Stimulated activated CD8-positive, alpha-beta memory T cell treated with anti-CD3 and anti-CD28 coated beads, Interleukin-2, amount 100 ng/mL, for 48 hours (primary cell): ENCODE data around the gene MPHOSPH9.

Source experiments
- DNase-seq, 2 donors: peaks; one replicate each; pipeline ENCODE4 v3.0.0-alpha.2; 2020; ENCODE audit warnings: low read depth in 2 of 2

MPHOSPH9 gene

DNA sequence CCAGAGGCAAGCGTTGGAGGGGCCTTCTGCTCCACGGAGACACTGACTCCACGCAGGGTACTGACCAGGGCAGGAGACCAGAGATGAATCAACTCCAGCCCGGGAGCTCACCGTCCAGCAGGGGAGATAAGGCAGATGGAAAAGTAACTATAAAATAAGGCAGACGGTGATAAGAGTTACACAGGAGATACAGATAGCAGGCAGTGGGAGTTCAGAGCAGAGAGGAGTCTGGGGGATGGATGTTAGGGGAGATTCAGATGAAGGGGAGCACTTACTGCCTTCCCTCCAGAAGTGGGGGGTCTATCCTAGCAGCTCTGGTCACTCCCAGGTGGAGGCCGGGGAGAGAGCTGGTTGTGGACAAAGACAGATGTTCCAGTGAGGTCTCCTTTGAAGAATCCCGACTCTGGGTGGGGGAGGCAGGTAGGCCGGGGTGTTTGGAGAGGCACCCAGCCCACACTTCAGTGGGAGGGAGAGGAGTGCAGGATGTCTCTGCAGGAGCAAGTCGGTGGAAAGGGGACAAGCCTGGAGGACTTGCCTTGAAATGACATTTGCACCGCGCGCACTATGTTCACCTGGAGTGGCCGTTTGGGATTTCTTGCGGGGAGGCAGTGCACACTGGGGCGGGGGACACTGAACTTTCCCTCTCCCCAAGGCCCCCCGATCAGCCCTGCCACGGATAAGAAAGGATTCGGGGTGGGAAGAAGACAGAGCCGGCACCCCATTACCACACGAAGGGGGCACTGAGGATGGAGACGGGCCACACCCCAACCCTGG is 83.3 kb downstream of the MPHOSPH9 start:
- DNase-seq = no peak

DNA sequence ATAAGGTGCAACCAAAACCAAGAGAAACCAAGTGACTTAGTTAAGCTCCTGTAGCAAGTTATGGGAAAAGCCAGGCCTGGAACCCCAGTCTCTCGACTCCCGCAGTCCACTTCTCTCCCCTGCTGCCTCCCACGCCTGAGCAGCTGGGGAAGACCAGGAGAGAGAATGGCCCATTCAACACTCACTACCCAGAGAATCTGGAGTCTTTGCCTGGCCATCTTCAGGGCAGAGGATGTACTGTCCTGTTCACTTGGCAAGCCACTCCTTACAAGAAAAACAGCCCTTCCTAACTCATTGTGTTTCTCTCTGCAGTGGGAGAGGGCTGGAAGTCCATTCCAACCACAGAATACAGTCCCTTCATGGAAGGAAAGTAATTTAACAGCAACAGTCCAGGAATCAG is 83.9 kb downstream of the MPHOSPH9 start:
- no peak for DNase-seq

DNA sequence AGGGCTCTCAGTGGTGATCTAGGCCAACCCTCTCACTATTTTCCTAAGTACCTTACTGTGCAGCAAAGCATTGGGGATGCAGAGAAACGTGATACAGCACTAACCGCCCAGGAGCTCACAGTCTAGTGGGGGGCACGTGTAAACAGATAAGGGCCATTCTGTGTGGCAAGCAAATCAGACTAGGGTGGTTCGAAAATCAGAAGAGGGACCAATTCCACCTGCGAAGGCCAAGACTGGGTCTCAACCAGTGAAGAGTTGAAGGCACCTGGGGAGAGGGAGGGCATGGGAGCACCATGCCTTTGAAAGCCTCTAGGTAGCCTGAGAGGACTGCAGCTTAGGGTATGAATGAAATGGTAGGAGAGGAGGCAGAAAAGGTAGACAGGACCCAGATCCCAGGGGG is 84.3 kb downstream of the MPHOSPH9 start:
- DNase-seq = no peak

DNA sequence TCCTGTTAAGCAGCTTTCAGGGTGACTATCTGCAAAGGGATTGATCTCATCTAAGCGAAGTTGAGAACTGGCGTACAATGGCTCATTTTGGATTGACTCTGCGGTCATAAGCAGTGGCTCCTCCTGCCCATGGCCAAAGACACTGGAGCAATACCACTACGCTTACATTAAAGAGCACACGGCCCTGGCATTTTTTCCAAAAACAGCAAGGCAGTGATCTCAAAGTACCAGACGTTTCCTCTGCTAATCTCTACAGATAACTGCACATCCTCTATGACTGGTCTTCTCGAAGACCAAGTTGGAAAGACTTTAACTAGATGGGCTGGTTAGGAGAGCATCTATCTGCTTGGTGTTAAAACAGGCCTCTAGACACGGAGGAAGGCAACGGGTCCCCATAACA is 84.7 kb downstream of the MPHOSPH9 start:
- DNase-seq = no peak

DNA sequence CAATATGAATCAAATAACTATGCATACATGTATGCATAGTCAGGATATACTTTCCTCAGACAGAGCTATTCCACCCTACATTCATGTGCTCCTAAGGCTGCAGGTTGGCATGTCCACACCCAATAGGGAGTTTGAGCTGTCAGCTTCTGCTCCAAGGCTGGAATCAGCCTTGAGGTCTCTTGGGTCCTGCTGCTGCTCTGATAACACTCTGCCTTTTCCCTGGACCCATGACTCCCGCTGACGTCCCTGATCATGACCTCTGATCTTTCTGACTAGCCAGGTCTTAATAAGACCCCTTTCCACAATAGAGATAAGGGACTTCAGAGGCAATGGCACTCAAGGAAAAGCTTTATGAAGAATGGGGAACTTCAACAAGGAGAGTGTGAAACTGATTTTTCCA is 87.7 kb downstream of the MPHOSPH9 start:
- DNase-seq = no peak

DNA sequence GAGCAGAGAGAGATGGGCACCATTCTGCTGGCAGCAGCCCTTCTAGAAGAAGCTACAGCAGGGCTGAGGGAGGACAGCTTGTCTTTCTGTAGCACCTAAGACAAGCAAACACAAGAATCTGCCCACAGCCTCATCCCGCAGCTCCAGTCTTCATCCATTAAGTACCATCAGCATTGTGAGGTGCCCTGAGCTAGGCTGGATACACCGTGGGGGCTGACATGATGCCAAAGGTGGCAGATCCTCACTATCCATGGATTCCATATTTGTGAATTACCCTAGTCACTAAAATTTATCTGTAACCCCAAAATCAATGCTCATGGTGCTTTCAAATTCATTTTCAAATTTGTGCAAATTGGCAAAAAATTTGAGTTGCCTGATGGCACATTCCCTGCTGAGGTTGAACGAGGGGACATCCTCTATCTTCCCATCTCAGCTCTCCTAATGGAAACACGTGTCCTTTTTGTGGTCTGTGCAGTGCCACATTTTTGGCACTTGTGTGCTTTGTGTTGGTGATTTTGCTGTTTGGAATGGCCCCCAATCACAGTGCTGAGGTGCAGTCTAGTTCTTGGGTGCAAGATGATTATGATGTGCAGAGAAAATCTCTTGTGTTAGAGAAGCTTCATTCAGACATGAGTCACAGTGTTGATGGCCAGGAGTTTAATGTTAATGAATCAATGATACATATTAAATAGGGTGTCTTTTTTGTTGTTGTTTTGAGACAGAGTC is 89.0 kb downstream of the MPHOSPH9 start:
- no peak for DNase-seq

DNA sequence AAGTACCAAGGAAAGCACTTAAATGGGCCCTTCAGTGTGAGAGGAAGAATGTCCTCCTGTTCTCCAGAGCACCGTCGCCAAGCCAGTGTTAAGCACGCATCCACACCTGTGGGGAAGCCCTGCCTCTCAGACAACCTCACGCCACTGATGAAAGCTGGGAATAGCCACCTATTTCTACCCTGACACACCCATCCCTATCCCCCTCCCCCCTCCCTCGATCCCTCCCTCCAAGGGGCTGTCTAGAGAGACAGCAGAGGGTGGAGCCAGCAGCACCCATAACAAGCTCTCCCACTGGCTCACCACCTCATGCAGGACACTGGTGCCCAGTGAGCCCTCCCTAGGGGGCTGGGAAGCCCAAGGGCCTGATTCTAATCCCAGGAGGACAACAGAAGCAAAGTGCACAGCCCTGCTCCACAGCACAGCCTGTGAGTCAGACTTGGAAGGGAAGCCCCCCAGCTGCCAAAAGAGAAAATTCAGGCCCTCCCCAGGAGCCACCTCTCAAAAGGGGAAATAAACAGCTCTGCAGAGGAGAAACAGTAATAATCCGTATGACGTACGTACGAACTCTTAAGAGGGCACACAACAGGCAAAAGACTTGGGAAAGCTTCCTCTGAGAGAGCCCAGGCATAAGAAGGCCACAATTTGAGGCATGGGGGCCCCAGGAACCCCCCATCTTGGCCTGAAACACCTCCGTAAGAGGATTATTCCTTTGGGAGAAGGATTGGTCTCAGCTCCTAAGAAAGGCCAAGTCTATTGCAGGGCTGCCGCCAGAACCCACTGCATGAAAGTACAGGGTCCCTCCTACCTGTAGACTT is 89.8 kb downstream of the MPHOSPH9 start:
- no peak for DNase-seq

DNA sequence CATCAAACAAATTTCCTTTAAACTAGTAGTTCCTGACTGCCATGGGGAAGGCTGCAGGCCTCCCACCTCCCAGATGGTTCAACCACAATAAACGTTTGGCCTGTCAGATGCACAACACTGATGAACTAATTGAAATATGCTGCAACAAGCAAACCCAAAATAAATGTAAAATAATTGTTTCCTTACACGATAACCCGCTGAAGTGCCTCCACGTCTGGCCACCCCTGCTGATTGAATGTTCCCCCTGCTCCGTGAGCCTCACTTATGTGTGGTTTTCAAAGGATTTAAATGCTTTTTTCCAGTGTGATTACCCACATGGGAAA is 90.5 kb downstream of the MPHOSPH9 start:
- no peak for DNase-seq

DNA sequence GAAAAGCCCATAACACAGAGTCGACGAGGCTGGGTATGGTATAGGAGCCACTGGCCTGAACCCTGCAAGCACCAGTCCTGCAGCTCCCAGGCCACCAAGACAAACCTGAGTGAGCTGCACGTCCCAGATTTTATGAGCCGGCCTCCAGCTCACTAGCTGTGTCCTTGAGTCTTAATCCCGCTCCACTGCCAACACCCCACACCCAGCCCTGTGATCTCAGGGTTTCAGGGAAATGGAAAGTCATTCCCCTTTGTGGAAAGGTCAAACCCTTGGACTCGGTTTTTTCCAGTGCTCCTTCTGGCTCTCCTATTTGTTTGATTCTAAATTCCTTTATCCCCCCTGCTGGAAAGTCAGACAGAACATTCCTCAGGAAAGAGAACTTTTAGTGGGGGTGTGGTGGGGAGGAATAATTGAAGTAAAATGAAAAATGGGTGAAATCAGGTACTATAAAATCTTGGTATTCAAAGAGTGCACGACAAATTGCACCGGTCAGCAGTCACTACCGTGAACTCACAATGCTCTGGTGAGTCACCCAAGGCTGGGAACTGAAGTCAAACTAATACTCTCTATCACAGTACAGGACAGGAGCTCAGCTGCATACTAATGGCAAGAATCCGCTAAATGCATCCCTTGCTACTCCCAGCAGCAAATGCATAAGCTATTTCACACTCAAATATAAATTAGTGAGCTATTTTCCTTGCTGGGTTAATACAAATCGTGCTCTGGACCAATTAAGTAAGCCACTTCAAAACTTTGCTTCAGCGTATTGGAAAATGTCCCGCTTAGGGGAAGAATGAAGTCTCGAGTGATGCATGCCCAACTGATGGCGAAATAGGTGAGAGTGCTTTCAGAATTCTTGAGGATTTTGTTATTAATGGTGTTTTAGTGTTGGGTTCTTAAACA is 91.1 kb downstream of the MPHOSPH9 start:
- DNase-seq = no peak

DNA sequence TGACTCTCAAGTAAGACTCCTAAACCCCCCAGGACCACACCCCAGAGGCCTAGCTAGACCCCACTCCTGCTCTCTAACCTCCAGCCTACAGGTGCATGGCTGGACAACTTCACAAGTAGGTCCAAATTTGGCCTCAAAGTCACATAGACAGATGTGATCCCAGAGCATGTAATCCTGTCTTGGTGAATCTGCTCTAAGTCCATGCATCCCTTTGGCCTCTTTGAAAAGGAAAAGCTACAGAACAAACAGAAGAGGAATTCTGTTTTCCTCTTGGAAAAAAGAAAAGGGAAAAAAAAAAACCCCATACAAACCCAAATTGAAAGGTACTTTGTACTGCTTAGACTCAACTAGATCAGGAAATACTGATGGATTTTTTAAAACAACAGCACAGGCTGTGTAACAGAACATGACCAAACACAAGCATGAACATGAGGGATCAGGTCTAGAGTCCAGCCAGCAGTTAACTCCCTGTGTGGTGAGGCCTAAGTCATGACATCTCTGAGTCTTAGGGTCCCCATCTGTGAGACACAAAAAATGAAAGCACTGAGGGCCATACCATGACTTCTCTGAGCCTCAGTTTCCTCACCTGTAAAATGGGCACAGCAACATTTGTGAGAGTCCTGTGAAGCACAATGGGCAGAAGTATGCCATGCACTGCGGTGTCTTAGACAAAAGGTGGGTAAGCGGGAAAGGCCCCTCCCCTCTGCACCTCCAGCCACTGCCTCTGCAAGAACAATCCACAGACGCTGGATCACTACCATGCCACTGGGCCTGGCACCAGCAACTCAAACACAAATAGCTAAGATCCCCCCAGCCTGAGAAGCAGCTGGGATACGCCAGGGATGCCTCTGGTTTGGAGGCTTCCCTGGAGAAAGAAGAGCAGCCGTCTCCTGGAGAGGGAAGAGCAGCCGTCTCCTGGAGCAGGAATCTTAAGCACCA is 92.0 kb downstream of the MPHOSPH9 start:
- no peak for DNase-seq

DNA sequence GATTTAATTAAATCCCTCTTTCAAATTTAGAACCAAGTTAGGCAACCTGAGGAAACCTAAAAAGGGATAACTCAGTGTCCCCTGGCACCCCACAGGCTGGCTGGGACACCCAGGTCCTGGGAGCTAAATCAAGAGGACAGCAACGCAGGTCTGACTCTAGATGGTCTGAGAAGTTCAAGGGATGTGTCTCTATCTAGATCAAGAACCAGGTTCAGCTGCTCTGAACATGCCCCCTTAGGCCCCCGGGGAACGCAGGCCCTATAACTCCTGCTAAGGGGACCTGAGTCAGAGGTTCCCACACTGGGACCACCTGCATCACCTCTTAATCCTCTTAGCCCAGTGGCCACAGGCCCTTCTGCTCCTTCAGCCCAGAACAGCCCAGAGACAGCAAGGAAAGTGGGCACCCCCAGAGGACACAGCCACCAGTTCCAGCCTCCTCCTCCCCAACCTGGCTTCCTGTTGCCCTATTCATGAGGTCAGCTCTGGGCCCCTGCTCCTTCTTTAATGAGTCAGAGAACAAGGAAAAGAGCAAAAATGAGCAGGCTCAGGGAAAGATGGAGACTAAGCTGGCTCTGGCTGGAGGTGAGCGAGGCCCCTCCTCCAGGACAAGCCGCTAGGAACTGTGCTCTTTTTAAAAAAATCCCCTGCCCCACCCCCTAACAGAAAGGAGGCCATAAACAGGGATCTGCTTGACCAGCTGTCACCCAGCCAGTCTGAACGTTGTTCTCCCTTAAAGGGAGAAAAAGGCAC is 92.8 kb downstream of the MPHOSPH9 start:
- no peak for DNase-seq

DNA sequence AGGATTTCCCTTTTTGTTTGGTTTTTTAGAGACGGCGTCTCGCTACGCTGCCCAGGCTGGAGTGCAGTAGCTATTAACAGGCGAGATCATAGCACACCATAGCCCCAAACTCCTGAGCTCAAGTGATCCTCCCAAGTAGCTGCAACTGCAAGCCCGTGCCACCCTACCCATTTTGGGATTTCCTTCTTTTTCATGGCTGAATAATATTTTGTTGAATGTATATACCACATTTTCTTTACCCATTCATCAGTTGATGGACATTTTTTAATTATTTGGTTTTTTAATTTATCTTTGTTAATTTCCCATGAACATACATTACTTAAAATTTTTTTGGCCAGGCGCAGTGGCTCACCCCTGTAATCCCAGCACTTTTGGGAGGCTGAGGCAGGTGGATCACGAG is 97.3 kb downstream of the MPHOSPH9 start:
- no peak for DNase-seq

DNA sequence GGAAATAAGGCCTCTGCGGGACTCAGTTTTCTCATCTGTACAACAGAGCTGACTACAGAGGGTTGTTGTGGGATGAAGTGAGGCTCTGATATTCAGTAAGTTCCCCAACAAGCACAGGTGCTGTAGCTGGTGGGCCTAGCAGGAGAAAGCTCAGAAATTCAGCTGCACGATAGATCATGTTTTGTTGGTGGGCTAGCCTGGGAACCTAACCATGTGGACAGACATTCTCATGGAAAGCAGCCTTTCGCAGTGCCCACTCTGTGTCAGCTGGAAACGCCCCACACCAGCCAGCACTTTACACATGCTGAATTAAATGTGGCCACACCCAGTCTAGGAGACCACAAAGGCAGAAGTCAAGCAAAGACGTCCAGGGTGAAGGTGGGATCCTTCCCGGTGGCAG is 98.1 kb downstream of the MPHOSPH9 start:
- DNase-seq = no peak

DNA sequence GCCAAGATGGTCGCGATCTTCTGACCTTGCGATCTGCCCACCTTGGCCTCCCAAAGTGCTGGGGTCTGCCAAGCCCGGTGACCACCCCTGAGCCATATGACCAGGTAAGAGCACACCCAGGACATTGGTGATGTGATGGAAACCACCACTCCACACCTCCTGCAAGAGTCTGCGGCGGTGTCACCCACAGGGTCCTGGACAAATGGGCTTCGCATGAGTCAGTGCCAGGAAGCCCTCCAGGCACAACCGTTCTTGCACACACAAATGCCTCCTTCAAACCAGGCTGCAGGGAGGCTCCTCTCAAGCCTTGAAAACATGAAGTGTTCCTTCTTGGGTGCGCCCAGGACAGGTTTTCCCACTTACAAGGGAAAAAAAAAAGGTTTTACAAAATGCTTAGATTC is 98.7 kb downstream of the MPHOSPH9 start:
- DNase-seq = no peak

DNA sequence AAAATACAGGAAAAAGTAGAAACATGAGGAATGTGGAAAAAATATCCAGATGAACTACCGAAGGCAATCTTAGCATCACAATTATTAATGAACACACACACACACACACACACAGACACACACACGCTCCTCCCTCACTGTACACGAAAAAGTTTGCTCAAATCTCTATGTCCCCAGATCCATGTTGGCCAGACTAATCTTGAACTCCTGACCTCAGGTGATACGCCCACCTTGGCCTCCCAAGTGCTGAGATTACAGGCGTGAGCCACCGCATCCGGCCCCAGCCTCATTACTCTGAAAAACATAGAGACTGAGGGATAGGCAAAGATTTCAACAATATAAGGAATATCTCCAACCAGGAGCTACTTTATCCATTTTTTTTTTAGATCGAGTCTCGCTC is 99.2 kb downstream of the MPHOSPH9 start:
- DNase-seq = no peak

DNA sequence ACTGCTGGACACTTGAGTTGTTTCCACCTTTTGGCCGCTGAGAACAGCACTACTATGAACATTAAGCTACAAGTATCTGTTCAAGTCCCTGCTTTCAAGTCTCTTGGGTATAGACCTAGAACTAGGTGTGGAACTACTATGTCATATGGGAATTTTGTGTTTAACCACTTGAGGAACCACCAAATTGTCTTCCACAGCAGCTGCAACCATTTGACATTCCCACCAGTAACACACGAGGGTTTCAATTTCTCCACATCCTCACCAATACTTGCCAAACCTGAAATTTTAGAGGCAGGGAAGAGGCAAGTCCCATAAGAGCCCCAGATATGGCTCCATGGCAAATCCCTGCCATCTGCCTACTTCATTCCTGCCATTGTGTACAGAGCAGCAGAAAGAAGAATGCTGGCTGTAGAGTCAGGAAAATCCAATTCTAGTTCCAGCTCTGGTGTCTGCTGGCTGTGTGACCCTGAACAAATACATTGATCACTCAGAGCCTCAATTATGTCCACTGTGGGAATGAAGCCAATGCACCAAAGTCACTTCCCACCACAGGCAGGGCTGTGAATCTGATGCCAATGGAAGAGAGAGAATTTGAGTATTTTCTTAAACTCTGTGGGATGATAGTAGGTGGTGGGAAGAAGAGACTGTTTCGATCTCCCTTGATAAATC is 99.9 kb downstream of the MPHOSPH9 start:
- no peak for DNase-seq

DNA sequence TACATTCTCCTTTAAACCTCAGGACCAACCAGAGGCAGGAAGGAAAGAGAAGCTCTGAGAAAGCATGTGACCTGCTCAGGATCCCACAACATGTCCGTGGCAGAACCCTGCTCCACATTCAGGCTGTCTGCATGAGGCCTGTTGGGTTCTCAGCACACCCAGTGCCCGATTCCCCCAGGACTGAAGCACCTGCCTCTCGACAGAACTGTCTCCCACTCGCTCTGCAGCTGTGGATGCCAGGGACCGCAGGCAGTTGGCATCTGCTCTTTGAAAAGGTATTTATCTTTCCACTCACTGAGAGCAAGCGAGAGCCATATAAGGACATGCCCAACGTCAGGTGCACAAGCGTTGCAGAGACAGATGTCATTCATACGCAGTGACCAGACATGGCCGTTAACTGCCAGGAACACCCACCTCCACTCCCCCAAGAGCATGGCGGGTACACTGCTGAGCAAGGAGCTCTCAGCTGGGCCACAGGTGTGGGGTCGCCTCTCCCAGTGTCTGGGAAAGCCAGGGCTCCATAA is 101.0 kb downstream of the MPHOSPH9 start:
- DNase-seq = no peak

DNA sequence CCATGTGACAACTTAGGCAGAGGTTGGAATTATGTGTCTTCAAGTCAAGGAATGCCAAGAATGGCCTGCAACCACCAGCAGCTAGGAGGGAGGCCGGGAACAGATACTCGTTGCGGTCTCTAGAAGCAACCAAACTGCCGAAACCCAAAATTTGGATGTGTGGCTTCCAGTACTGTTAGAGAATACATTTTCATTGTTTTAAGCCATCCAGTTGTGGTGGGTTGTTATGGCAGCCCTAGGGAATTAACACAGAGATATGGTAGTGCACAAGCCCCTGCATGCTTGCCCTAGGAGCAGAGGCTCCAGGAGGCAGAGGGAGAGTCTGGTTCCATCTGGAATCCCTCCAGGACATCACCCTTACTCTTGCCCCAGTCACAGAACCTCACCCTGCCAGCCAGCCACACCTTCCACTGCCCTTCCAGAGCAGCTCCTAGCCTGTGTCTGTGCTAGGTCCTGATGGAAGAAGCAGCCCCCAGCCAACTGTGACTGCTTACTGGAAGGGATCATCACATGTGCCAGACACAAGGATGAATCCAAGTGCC is 101.6 kb downstream of the MPHOSPH9 start:
- DNase-seq = no peak

DNA sequence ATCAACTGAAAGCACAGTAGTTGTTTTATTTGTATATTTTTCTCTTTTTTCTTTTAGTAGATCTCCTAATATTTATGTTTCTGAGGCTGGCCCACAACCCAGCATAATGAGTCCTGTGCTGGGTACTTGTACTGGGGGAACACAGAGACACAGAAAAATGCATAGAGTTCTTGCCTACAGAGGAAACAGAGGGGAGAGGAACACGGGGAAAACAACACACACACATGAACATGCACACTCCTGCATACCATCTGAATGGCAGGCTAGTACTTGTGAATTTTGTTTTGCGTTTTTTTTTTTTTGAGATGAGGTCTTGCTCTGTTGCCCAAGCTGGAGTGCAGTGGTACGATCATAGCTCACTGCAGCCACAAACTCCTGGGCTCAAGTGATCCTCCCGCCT is 103.3 kb downstream of the MPHOSPH9 start:
- DNase-seq = no peak
